Occipital lobe (tissue), 2 donors: Measurements from ENCODE around the gene ZP1. TPM values are rescaled to one million over a fixed set of nuclear protein-coding genes. Genes with fewer than 3 reads are reported as not detected.

Source experiments
- DNase-seq: peaks from one replicate; lab custom pipeline; 2025; lab: John Stamatoyannopoulos, UW
- total RNA-seq: library from RNA; depleted of rRNA; stranded (reverse); fragments of >200 nt; gene quantifications from one replicate; pipeline ENCODE4 v1.2.3, GENCODE V29; 2014

ZP1 gene
- total RNA-seq, 1 donor from 2014 or later: not detected

- DNase-seq: no peak
Measured at GRCh38 chr11:60842668-60843600, 24.4 kb upstream of the ZP1 start.

GRCh38 chr11:60844045-60844869 lies 23.1 kb upstream of the ZP1 start:
- DNase-seq: no peak

GRCh38 chr11:60844870-60845221 lies 22.5 kb upstream of the ZP1 start:
- DNase-seq: no peak

GRCh38 chr11:60845338-60845737 lies 22.0 kb upstream of the ZP1 start:
- DNase-seq: no peak

- no peak for DNase-seq
Measured at GRCh38 chr11:60847281-60847680, 20.1 kb upstream of the ZP1 start.

- no peak for DNase-seq
Measured at GRCh38 chr11:60847896-60848295, 19.4 kb upstream of the ZP1 start.

- DNase-seq: no peak
Measured at GRCh38 chr11:60848714-60849151, 18.6 kb upstream of the ZP1 start.

GRCh38 chr11:60849641-60850520 lies 17.5 kb upstream of the ZP1 start:
- no peak for DNase-seq

- no peak for DNase-seq
Measured at GRCh38 chr11:60851327-60852104, 15.8 kb upstream of the ZP1 start.

- no peak for DNase-seq
Measured at GRCh38 chr11:60852117-60852981, 15.0 kb upstream of the ZP1 start.

GRCh38 chr11:60852982-60853950 lies 14.1 kb upstream of the ZP1 start:
- no peak for DNase-seq

- DNase-seq: no peak
Measured at GRCh38 chr11:60854140-60854846, 13.0 kb upstream of the ZP1 start.

- DNase-seq: no peak
Measured at GRCh38 chr11:60854847-60855725, 12.3 kb upstream of the ZP1 start.

GRCh38 chr11:60855726-60856633 lies 11.4 kb upstream of the ZP1 start, which contains the start of gene PTGDR2:
PTGDR2 (minus strand) TSS chr11:60855950; CDS start chr11:60853722, 2,228 bp downstream.
- no peak for DNase-seq

- no peak for DNase-seq
Measured at GRCh38 chr11:60857378-60858232, 9.7 kb upstream of the ZP1 start.
